ENCODE results near the gene SLC25A28.

DNA sequence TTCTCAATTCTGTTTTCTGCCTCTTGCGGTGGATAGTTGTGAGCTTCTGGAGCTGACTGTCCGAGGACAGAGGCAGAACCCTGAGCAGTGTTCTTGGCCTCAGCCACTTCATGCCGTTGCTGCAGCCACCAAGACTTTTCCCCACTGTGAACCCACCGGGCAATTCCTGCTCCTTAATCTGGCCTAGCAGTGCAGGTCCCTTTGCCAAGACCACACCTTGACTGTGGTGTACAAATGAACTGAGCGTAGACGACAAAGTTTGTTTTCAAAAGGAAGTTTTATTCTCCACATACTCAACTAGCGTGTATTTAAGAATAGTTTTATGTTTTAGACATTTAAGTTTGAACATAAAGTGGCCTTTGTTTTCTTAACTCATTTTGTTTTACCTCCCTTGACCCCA, 29.4 kb downstream of the SLC25A28 start:
- TF ChIP-seq, protein P1, sequence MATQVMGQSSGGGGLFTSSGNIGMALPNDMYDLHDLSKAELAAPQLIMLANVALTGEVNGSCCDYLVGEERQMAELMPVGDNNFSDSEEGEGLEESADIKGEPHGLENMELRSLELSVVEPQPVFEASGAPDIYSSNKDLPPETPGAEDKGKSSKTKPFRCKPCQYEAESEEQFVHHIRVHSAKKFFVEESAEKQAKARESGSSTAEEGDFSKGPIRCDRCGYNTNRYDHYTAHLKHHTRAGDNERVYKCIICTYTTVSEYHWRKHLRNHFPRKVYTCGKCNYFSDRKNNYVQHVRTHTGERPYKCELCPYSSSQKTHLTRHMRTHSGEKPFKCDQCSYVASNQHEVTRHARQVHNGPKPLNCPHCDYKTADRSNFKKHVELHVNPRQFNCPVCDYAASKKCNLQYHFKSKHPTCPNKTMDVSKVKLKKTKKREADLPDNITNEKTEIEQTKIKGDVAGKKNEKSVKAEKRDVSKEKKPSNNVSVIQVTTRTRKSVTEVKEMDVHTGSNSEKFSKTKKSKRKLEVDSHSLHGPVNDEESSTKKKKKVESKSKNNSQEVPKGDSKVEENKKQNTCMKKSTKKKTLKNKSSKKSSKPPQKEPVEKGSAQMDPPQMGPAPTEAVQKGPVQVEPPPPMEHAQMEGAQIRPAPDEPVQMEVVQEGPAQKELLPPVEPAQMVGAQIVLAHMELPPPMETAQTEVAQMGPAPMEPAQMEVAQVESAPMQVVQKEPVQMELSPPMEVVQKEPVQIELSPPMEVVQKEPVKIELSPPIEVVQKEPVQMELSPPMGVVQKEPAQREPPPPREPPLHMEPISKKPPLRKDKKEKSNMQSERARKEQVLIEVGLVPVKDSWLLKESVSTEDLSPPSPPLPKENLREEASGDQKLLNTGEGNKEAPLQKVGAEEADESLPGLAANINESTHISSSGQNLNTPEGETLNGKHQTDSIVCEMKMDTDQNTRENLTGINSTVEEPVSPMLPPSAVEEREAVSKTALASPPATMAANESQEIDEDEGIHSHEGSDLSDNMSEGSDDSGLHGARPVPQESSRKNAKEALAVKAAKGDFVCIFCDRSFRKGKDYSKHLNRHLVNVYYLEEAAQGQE (IDR thresholded peaks at IDR 0.05; ENCODE audit: insufficient replicate concordance, low read depth) = no peak
- TF ChIP-seq, protein P2, sequence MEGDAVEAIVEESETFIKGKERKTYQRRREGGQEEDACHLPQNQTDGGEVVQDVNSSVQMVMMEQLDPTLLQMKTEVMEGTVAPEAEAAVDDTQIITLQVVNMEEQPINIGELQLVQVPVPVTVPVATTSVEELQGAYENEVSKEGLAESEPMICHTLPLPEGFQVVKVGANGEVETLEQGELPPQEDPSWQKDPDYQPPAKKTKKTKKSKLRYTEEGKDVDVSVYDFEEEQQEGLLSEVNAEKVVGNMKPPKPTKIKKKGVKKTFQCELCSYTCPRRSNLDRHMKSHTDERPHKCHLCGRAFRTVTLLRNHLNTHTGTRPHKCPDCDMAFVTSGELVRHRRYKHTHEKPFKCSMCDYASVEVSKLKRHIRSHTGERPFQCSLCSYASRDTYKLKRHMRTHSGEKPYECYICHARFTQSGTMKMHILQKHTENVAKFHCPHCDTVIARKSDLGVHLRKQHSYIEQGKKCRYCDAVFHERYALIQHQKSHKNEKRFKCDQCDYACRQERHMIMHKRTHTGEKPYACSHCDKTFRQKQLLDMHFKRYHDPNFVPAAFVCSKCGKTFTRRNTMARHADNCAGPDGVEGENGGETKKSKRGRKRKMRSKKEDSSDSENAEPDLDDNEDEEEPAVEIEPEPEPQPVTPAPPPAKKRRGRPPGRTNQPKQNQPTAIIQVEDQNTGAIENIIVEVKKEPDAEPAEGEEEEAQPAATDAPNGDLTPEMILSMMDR (IDR thresholded peaks at IDR 0.05; ENCODE audit: insufficient read depth, low read length) = no peak
- TF ChIP-seq GABPA (IDR thresholded peaks at IDR 0.05; ENCODE audit: low read depth) (no peak), POLR2AphosphoS5 (IDR thresholded peaks at IDR 0.05; ENCODE audit: low read depth) (no peak), SPI1 (IDR thresholded peaks at IDR 0.05; ENCODE audit: borderline replicate concordance, low read depth) (no peak)

All from HL-60 (cell line).